OCI-LY1 (cell line): Measurements from ENCODE around the gene CFAP58.

Experiments
- EZH2 ChIP-seq: fragments of 200-600 bp; sonication (generic), shearing (Covaris generic); IDR thresholded peaks from 2 replicates; pipeline ENCODE4 v1.8.0; 2017; ENCODE audit warnings: borderline replicate concordance, mixed run types, mild to moderate bottlenecking, antibody characterized with exemption, low read length, moderate library complexity, mixed read lengths
- TF ChIP-seq, protein P1 (sequence below): fragments of 200-600 bp; sonication (generic), shearing (Covaris generic); IDR thresholded peaks from 2 replicates; pipeline ENCODE4 v1.5.1; 2017; ENCODE audit warnings: mild to moderate bottlenecking, antibody characterized with exemption, low read length, moderate library complexity, mixed read lengths

DNA sequence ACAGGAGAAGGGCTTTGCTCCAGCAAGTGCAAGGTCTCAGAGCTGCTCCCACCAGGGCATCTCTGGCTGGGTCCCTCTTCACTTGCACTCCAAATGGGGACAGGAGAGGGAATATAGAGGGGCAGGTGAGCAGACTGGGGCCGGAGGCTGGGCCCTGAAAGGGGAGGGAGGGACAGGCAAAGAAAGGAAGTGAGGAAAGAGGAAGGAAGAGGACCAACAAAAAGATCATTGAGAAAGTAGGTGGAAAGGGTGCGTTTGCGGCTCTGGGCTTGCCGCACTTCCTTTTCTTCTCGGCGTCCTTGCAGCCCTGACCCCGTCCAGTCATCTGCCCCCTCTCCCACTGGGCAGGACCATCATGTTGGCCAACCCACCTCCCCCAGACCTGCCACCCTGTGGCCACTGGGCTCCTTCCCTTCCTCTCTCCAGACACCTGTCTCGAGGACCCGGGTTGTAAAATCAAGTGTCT is 29.4 kb upstream of the CFAP58 start:
- TF ChIP-seq, protein P1, sequence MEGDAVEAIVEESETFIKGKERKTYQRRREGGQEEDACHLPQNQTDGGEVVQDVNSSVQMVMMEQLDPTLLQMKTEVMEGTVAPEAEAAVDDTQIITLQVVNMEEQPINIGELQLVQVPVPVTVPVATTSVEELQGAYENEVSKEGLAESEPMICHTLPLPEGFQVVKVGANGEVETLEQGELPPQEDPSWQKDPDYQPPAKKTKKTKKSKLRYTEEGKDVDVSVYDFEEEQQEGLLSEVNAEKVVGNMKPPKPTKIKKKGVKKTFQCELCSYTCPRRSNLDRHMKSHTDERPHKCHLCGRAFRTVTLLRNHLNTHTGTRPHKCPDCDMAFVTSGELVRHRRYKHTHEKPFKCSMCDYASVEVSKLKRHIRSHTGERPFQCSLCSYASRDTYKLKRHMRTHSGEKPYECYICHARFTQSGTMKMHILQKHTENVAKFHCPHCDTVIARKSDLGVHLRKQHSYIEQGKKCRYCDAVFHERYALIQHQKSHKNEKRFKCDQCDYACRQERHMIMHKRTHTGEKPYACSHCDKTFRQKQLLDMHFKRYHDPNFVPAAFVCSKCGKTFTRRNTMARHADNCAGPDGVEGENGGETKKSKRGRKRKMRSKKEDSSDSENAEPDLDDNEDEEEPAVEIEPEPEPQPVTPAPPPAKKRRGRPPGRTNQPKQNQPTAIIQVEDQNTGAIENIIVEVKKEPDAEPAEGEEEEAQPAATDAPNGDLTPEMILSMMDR: no peak
- no peak for TF ChIP-seq EZH2
